Lung (tissue), 12 donors: ENCODE results near the gene PREP. TPM values are rescaled to one million over a fixed set of nuclear protein-coding genes. Genes with fewer than 3 reads are reported as not detected.

Experiments used
- ATAC-seq: fragments of 200-7000 bp; cut with Tn5 transposase; one replicate; pipeline ENCODE4 v1.9.1; 2020; ENCODE audit warnings: moderate number of reproducible peaks; ENCODE audit not compliant: insufficient read depth, low FRiP score
- DNase-seq, 3 donors: peaks; one replicate each; pipeline ENCODE4 v3.0.0-alpha.2; 2013 to 2017
- H3K27ac ChIP-seq, 2 donors: one replicate each; pipeline ENCODE4 v1.5.1; 2013; ENCODE audit warnings: mild to moderate bottlenecking in 2 of 2, moderate library complexity in 2 of 2, control low read depth in 1 of 2, inconsistent platforms in 1 of 2, low read depth in 1 of 2, low read length in 1 of 2
- H3K27me3 ChIP-seq, 3 donors: one replicate each; pipeline ENCODE4 v1.5.1; 2013; ENCODE audit warnings: low read length in 2 of 3; ENCODE audit not compliant: control insufficient read depth in 3 of 3, insufficient read depth in 3 of 3
- H3K36me3 ChIP-seq, 4 donors: one replicate each; pipeline ENCODE4 v1.5.1; 2013; ENCODE audit warnings: low read length in 4 of 4, mild to moderate bottlenecking in 1 of 4, moderate library complexity in 1 of 4; ENCODE audit not compliant: control insufficient read depth in 4 of 4, insufficient read depth in 4 of 4
- H3K4me1 ChIP-seq, 5 donors: one replicate each; pipeline ENCODE4 v1.5.1; 2013; ENCODE audit warnings: low read length in 5 of 5, mild to moderate bottlenecking in 2 of 5, moderate library complexity in 1 of 5; ENCODE audit not compliant: control insufficient read depth in 5 of 5, insufficient read depth in 5 of 5
- H3K4me3 ChIP-seq: one replicate; pipeline ENCODE4 v1.5.1; 2013; ENCODE audit warnings: mild to moderate bottlenecking, control low read depth, moderate library complexity
- H3K9ac ChIP-seq, 2 donors: one replicate each; pipeline ENCODE4 v1.5.1; 2013; ENCODE audit warnings: low read length in 2 of 2, control low read depth in 1 of 2; ENCODE audit not compliant: insufficient read depth in 1 of 2
- H3K9me3 ChIP-seq, 4 donors: one replicate each; pipeline ENCODE4 v1.5.1; 2013; ENCODE audit warnings: low read length in 3 of 4, mild to moderate bottlenecking in 1 of 4, moderate library complexity in 1 of 4; ENCODE audit not compliant: control insufficient read depth in 4 of 4, insufficient read depth in 3 of 4
- WGBS, 2 donors: extraction: QIAGEN DNeasy Blood & Tissue Kit; methylation state at CpG; one replicate each; pipeline ENCODE4 v1.1.7; 2013; 5-methylcytosine and 5-hydroxymethylcytosine counted together
- polyA plus RNA-seq, 2 donors: library from polyadenylated mRNA; stranded (reverse); fragments of 200-250 nt; gene quantifications; one replicate each; pipeline ENCODE4 v1.2.1, GENCODE V29; 2013
- total RNA-seq, 2 donors: library from RNA; depleted of rRNA in 1 of 2; stranded (reverse); fragments of >200 nt in 1 of 2; gene quantifications; one replicate each; pipeline ENCODE4 v1.2.1, GENCODE V29; 2014 to 2021
- TF ChIP-seq, protein P1 (sequence below): IDR thresholded peaks from 2 replicates; pipeline ENCODE4 v1.5.1; 2012; ENCODE audit warnings: mild to moderate bottlenecking; ENCODE audit errors: control extremely low read depth, extremely low read depth
- donor health status: control.
- donor health status: control.
- donor health status: Bipolar disorder and iron deficiency.
- donor health status: healthy.
- donor health status: DM: yes; HTN: yes; CAD: no.

Gene PREP
- total and polyA plus RNA-seq, 4 donors: 20.3 to 31.3 (median 25.1) TPM

- 42 to 59% methylated on average over 2 of the region's 2 CpGs for WGBS, 2 donors
- Histone ChIP-seq H3K4me3 (no peak overlapping the region), H3K27ac (no peak overlapping the region), H3K4me1 (peaks cover 0 to 11% (median 0%) of the 10 kb centered on the region in 5 donors), H3K9me3 (no peaks in the 10 kb centered on the region), H3K36me3 (peaks cover 0 to 8% (median 3%) of the 10 kb centered on the region in 4 donors), H3K9ac (no peak overlapping the region), H3K27me3 (no peaks in the 10 kb centered on the region)
- ATAC-seq: no peak
- DNase-seq: no peak
- TF ChIP-seq, protein P1, sequence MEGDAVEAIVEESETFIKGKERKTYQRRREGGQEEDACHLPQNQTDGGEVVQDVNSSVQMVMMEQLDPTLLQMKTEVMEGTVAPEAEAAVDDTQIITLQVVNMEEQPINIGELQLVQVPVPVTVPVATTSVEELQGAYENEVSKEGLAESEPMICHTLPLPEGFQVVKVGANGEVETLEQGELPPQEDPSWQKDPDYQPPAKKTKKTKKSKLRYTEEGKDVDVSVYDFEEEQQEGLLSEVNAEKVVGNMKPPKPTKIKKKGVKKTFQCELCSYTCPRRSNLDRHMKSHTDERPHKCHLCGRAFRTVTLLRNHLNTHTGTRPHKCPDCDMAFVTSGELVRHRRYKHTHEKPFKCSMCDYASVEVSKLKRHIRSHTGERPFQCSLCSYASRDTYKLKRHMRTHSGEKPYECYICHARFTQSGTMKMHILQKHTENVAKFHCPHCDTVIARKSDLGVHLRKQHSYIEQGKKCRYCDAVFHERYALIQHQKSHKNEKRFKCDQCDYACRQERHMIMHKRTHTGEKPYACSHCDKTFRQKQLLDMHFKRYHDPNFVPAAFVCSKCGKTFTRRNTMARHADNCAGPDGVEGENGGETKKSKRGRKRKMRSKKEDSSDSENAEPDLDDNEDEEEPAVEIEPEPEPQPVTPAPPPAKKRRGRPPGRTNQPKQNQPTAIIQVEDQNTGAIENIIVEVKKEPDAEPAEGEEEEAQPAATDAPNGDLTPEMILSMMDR: no peak
These were observed 20.4 kb downstream of the PREP start for GRCh38 chr6:105382496-105382895.

DNA sequence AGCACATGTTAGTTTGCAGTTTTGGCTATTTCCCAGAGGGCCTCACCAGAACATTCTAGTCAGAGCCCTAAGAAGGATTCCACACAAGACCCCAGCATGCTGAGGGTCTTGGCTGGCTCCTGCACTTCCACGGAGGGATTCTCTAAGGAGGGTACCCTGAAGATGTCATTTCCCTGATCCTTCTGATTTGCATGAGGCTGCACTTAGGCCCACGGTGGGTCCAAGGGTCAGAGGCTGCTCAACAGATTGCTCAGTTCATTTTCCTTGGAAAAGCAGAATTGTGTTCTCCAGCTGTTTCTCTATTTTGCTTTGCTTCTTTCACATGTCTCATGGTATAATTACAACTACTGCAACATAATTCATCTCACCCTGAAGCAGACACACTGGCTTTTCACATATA, 22.2 kb downstream of the PREP start:
- Histone ChIP-seq H3K9me3 (no peaks in the 10 kb centered on the region), H3K36me3 (peaks cover 6 to 12% (median 7%) of the 10 kb centered on the region in 4 donors), H3K27me3 (no peaks in the 10 kb centered on the region), H3K4me1 (peaks cover 0 to 9% (median 0%) of the 10 kb centered on the region in 5 donors), H3K4me3 (no peak overlapping the region), H3K9ac (no peak overlapping the region), H3K27ac (no peak overlapping the region)
- 86 to 96% methylated on average over 2 of the region's 2 CpGs for WGBS, 2 donors
- TF ChIP-seq, protein P1: no peak
- DNase-seq (no peak), ATAC-seq (no peak)

- WGBS, 2 donors: 92 to 94% methylated on average over 3 of the region's 3 CpGs
- DNase-seq (no peak), ATAC-seq (no peak)
- Histone ChIP-seq H3K27ac (no peak overlapping the region), H3K27me3 (no peaks in the 10 kb centered on the region), H3K36me3 (peaks cover 18 to 25% (median 19%) of the 10 kb centered on the region in 4 donors), H3K4me3 (no peak overlapping the region), H3K9me3 (no peaks in the 10 kb centered on the region), H3K9ac (no peak overlapping the region), H3K4me1 (peaks cover 0 to 8% (median 0%) of the 10 kb centered on the region in 5 donors)
- TF ChIP-seq, protein P1: no peak
These were observed 27.1 kb downstream of the PREP start for GRCh38 chr6:105375797-105376196.

DNA sequence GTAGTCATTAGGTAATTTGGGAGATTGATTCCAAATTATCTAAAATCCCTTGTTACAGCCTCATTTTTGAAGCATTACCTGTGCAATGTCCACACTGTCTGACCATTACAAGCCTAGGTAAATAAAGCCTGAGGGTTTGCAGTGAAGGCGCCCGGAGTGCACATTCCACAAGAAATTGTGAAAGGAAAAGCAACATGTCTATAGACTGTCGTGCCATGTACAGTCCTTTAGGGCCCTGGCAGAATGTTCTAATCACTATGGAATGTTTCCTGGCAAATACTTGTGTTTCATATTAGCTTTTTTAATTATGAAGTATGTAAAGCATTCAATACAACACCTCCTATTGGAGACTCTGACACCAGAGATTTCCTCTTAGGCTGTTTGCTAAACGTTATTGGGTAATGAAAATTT, 28.9 kb downstream of the PREP start:
- WGBS, 2 donors: 73 to 93% methylated on average over 4 of the region's 4 CpGs
- TF ChIP-seq, protein P1: no peak
- Histone ChIP-seq H3K9ac (no peak overlapping the region), H3K4me3 (no peak overlapping the region), H3K9me3 (peaks cover 0 to 4% (median 0%) of the 10 kb centered on the region in 4 donors), H3K4me1 (peaks cover 0 to 3% (median 0%) of the 10 kb centered on the region in 5 donors), H3K36me3 (peaks cover 15 to 37% (median 22%) of the 10 kb centered on the region in 4 donors), H3K27ac (no peak overlapping the region), H3K27me3 (no peaks in the 10 kb centered on the region)
- DNase-seq (peak; percentile 39 to 68 (median 49)), ATAC-seq (peak; percentile 87)
